Measurements from ENCODE around the gene OR5M10.

Gene OR5M10

DNA sequence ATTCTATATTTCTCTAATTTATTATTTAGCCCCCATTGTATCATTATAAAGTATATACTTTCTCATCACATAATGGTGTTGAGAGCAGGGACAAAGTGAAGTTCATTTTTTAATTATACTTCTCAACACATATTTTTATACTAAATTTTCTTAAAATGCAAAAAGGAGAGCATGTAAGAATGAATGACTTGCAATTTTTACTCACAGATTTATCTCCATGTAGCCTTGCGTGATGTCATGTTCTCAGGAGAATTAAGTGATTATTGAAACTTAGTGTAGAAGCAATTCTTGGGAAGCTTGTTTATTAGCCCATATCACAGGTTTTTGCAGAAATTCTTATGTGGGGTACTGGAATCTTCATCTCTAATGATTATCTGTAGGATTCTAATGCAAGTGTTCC is 33.8 kb downstream of the OR5M10 start:
- no peak for TF ChIP-seq CTCF (IDR thresholded peaks at IDR 0.05; ENCODE audit: low read depth, low read length)
- H3K4me3 ChIP-seq (ENCODE audit: low read depth, low read length), result no peak overlapping the region

GRCh38 chr11:56543157-56543556 is 34.4 kb downstream of the OR5M10 start, which contains the start of gene OR5M11:
Gene OR5M11, minus strand, starts transcription at chr11:56543257. Its CDS starts 0 bp downstream, at chr11:56543257.
- H3K4me3 ChIP-seq (ENCODE audit: low read depth, low read length), result no peak within 1 kb of the TSS
- TF ChIP-seq CTCF (IDR thresholded peaks at IDR 0.05; ENCODE audit: low read depth, low read length), result no peak

DNA sequence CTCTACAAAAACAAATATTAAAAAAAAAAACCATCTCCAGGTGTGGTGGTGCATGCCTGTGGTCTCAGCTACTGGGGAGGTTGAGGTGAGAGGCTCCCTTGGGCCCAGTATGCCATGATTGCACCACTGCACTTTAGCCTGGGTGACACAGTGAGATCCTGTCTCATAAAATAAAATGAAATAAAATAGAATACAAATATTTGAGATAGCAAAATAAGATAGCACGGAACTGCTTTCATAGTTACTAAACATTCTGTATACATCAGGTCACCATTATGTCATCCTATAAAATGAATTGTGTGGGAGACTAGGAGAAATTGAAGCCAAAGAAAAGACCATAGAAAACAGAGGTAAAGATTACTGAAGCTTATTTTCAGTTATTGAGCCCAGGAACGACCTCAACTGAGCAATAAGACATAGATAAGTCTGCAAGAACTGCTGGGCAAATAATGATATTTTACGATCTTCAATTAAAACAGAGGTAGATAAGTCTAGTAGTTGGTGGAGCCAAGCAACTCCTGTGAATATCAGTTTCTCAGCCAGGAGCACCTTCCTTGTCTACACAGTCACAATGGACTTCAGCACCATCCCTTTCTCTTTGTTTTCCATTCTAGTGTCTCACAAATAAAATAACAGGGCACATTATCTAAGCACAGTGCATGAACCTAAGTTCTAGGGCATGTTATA is 44.3 kb downstream of the OR5M10 start:
- no peak overlapping the region for H3K4me3 ChIP-seq (ENCODE audit: low read depth, low read length)
- no peak for TF ChIP-seq CTCF (IDR thresholded peaks at IDR 0.05; ENCODE audit: low read depth, low read length)

- TF ChIP-seq CTCF (IDR thresholded peaks at IDR 0.05; ENCODE audit: low read depth, low read length), result no peak
- no peak overlapping the region for H3K4me3 ChIP-seq (ENCODE audit: low read depth, low read length)
Measured at GRCh38 chr11:56531856-56532255, 45.7 kb downstream of the OR5M10 start.
